IMR-90 (cell line): ENCODE measurements around the gene HRAS. TPM values are rescaled to one million over a fixed set of nuclear protein-coding genes. Genes with fewer than 3 reads are reported as not detected.

ENCODE experiments used
- ATAC-seq: fragments of 200-7000 bp; cut with Tn5 transposase; 2 replicates; pipeline ENCODE4 v1.9.1; 2020; ENCODE audit warnings: low read depth, mild to moderate bottlenecking, moderate library complexity
- BruUV-seq: library from RNA; stranded (reverse); fragments of 400-500 nt; replicated peaks from 2 replicates; lab custom pipeline; 2021; lab: Mats Ljungman, UMichigan
- CTCF ChIA-PET: fragments of 300-600 bp; formaldehyde crosslinking; extraction: SDS; loops from one replicate; lab custom pipeline; 2021; ENCODE audit warnings: antibody characterized with exemption; lab: Yijun Ruan, JAX
- POLR2A ChIA-PET: fragments of 300-600 bp; sonication (Branson Sonifier 250); formaldehyde crosslinking; loops from one replicate; lab custom pipeline; 2022; ENCODE audit warnings: antibody characterized with exemption; ENCODE audit not compliant: unreplicated experiment; lab: Charles Lee
- DNase-seq: peaks from one replicate; pipeline ENCODE4 v3.0.0; 2013
- H2AFZ ChIP-seq: replicated peaks from 2 replicates; pipeline ENCODE3; 2013; ENCODE audit warnings: low read length, mild to moderate bottlenecking; ENCODE audit not compliant: poor library complexity
- H2AK5ac ChIP-seq: 2 replicates; pipeline ENCODE4 v1.6.1; 2013; ENCODE audit warnings: low read depth, low read length, inconsistent platforms
- H2AK9ac ChIP-seq: replicated peaks from 2 replicates; pipeline ENCODE3; 2013; ENCODE audit warnings: mild to moderate bottlenecking, low read depth, low read length, moderate library complexity; ENCODE audit not compliant: poor library complexity
- H2BK120ac ChIP-seq: 2 replicates; pipeline ENCODE4 v1.6.1; 2013; ENCODE audit warnings: low read depth, low read length, inconsistent platforms
- H2BK15ac ChIP-seq: 3 replicates; pipeline ENCODE4 v1.6.1; 2013; ENCODE audit warnings: low read depth, low read length, inconsistent platforms
- H2BK20ac ChIP-seq: 2 replicates; pipeline ENCODE4 v1.6.1; 2013; ENCODE audit warnings: low read depth, mild to moderate bottlenecking, inconsistent platforms, low read length, moderate library complexity
- H2BK5ac ChIP-seq: 2 replicates; pipeline ENCODE4 v1.6.1; 2013; ENCODE audit warnings: mild to moderate bottlenecking, low read depth, low read length, inconsistent platforms; ENCODE audit not compliant: poor library complexity, severe bottlenecking
- H3K14ac ChIP-seq: replicated peaks from 2 replicates; pipeline ENCODE4 v1.6.1; 2013; ENCODE audit warnings: low read depth, low read length, inconsistent platforms
- H3K18ac ChIP-seq: 2 replicates; pipeline ENCODE4 v1.6.1; 2013; ENCODE audit warnings: low read depth, low read length, control low read depth
- H3K23ac ChIP-seq: 2 replicates; pipeline ENCODE4 v1.6.1; 2013; ENCODE audit warnings: low read depth, low read length, inconsistent platforms
- H3K27ac ChIP-seq: 2 replicates; pipeline ENCODE4 v1.5.1; 2013; ENCODE audit warnings: mild to moderate bottlenecking, control low read depth, low read length; ENCODE audit not compliant: insufficient read depth
- H3K27me3 ChIP-seq: 2 replicates; pipeline ENCODE4 v1.6.1; 2013; ENCODE audit warnings: low read length; ENCODE audit not compliant: control insufficient read depth, insufficient read depth
- H3K36me3 ChIP-seq: 2 replicates; pipeline ENCODE4 v1.6.1; 2013; ENCODE audit warnings: low read length, mixed read lengths; ENCODE audit not compliant: control insufficient read depth, insufficient read depth
- H3K4ac ChIP-seq: 2 replicates; pipeline ENCODE4 v1.6.1; 2013; ENCODE audit warnings: low read depth, low read length, inconsistent platforms
- H3K4me1 ChIP-seq: 2 replicates; pipeline ENCODE4 v1.6.1; 2013; ENCODE audit warnings: low read length, mixed read lengths; ENCODE audit not compliant: control insufficient read depth, insufficient read depth
- H3K4me2 ChIP-seq: 2 replicates; pipeline ENCODE4 v1.6.1; 2013; ENCODE audit warnings: low read depth, mild to moderate bottlenecking, control low read depth, low read length, moderate library complexity
- H3K4me3 ChIP-seq: 2 replicates; pipeline ENCODE4 v1.5.1; 2013; ENCODE audit warnings: low read depth, mild to moderate bottlenecking, control low read depth, low read length, moderate library complexity; ENCODE audit not compliant: insufficient read depth
- H3K56ac ChIP-seq: 2 replicates; pipeline ENCODE4 v1.6.1; 2013; ENCODE audit warnings: low read length, inconsistent platforms; ENCODE audit not compliant: insufficient read depth; ENCODE audit errors: extremely low read depth
- H3K79me1 ChIP-seq, 2 experiments: 2 replicates each; pipeline ENCODE4 v1.6.1; 2013; ENCODE audit warnings: low read length in 2 of 2, inconsistent platforms in 1 of 2, low read depth in 1 of 2
- H3K9ac ChIP-seq: 2 replicates; pipeline ENCODE4 v1.6.1; 2013; ENCODE audit warnings: low read depth, low read length, control low read depth
- H3K9me1 ChIP-seq: 2 replicates; pipeline ENCODE4 v1.6.1; 2013; ENCODE audit warnings: low read length, inconsistent platforms; ENCODE audit not compliant: insufficient read depth
- H3K9me3 ChIP-seq: 2 replicates; pipeline ENCODE4 v1.6.1; 2013; ENCODE audit warnings: low read length; ENCODE audit not compliant: control insufficient read depth, insufficient read depth
- H4K20me1 ChIP-seq: 2 replicates; pipeline ENCODE4 v1.6.1; 2013; ENCODE audit warnings: low read length, inconsistent platforms; ENCODE audit not compliant: insufficient read depth
- H4K5ac ChIP-seq: 2 replicates; pipeline ENCODE4 v1.6.1; 2013; ENCODE audit warnings: mild to moderate bottlenecking, low read depth, low read length, control low read depth
- H4K8ac ChIP-seq, 2 experiments: 2 replicates each; pipeline ENCODE4 v1.6.1; 2013; ENCODE audit warnings: low read depth in 2 of 2, low read length in 2 of 2, control low read depth in 1 of 2, inconsistent platforms in 1 of 2
- H4K91ac ChIP-seq: 2 replicates; pipeline ENCODE4 v1.6.1; 2013; ENCODE audit warnings: low read depth, low read length, inconsistent platforms; ENCODE audit not compliant: insufficient read depth
- BHLHE40 ChIP-seq: fragments of 150-350 bp; IDR thresholded peaks from 2 replicates; pipeline ENCODE4 v1.6.1; 2016; ENCODE audit warnings: mild to moderate bottlenecking, low read depth, low read length
- CEBPB ChIP-seq: IDR thresholded peaks from 2 replicates; pipeline ENCODE4 v1.6.1; 2012; ENCODE audit warnings: low read depth, low read length, improper control_type of control experiment
- CHD1 ChIP-seq: IDR thresholded peaks from 2 replicates; pipeline ENCODE4 v1.6.1; 2012; ENCODE audit warnings: low read depth, low read length, improper control_type of control experiment
- CTCF ChIP-seq: conservative IDR thresholded peaks from 2 replicates; pipeline ENCODE4 v1.5.1; 2012; ENCODE audit warnings: mild to moderate bottlenecking, low read depth, low read length, improper control_type of control experiment
- ELK1 ChIP-seq: fragments of 150-350 bp; IDR thresholded peaks from 2 replicates; pipeline ENCODE4 v1.6.1; 2016; ENCODE audit warnings: low read depth, mild to moderate bottlenecking, low read length, moderate library complexity, borderline replicate concordance
- FOS ChIP-seq: fragments of 150-350 bp; IDR thresholded peaks from 2 replicates; pipeline ENCODE4 v1.6.1; 2016; ENCODE audit warnings: low read depth, low read length
- MAFK ChIP-seq: IDR thresholded peaks from 2 replicates; pipeline ENCODE4 v1.6.1; 2012; ENCODE audit warnings: low read depth, low read length, improper control_type of control experiment
- MXI1 ChIP-seq: IDR thresholded peaks from 2 replicates; pipeline ENCODE4 v1.6.1; 2012; ENCODE audit warnings: low read depth, mild to moderate bottlenecking, low read length, moderate library complexity, borderline replicate concordance
- NFE2L2 ChIP-seq: fragments of 150-350 bp; IDR thresholded peaks from 2 replicates; pipeline ENCODE4 v1.6.1; 2016; ENCODE audit warnings: low read depth, mild to moderate bottlenecking, low read length
- RAD21 ChIP-seq: IDR thresholded peaks from 2 replicates; pipeline ENCODE4 v1.6.1; 2012; ENCODE audit warnings: low read length, improper control_type of control experiment
- RCOR1 ChIP-seq: IDR thresholded peaks from 2 replicates; pipeline ENCODE4 v1.6.1; 2012; ENCODE audit warnings: mild to moderate bottlenecking, low read length, improper control_type of control experiment; ENCODE audit not compliant: insufficient replicate concordance
- SMC3 ChIP-seq: fragments of 150-350 bp; IDR thresholded peaks from 2 replicates; pipeline ENCODE4 v1.6.1; 2016; ENCODE audit warnings: low read depth, mild to moderate bottlenecking, antibody characterized with exemption, low read length, moderate library complexity
- USF2 ChIP-seq: fragments of 150-350 bp; IDR thresholded peaks from 2 replicates; pipeline ENCODE4 v1.6.1; 2017; ENCODE audit warnings: mild to moderate bottlenecking, antibody characterized with exemption, low read length, low read depth
- WGBS, 2 experiments: methylation state at CpG; one replicate each; pipeline versions ENCODE4 v1.1.5 to v1.1.7; 2013; ENCODE audit warnings: missing lambda C conversion rate in 2 of 2; ENCODE audit not compliant: insufficient read length in 1 of 2; ENCODE audit errors: extremely low coverage in 2 of 2; 5-methylcytosine and 5-hydroxymethylcytosine counted together
- dilution Hi-C: fragments of 300-500 bp; cut with HindIII; formaldehyde crosslinking; loops from one replicate; pipeline ENCODE4 v1.14.3; 2018; ENCODE audit warnings: low sequenced_read_pairs; ENCODE audit not compliant: unreplicated experiment
- in situ Hi-C: fragments of 300-500 bp; cut with MboI; formaldehyde crosslinking; loops from 3 replicates; pipeline ENCODE4 v1.14.3; 2019; ENCODE audit warnings: low sequenced_read_pairs, inconsistent platforms, mixed read lengths
- intact Hi-C: fragments of 100-400 bp; cut with micrococcal nuclease; formaldehyde crosslinking; loops from 2 replicates; pipeline ENCODE4 v1.10.0; 2022
- polyA plus RNA-seq, 3 experiments: library from polyadenylated mRNA; depleted of rRNA; stranded (reverse); fragments of >200 nt; gene quantifications; 2 replicates each; pipeline ENCODE4 v1.2.3, GENCODE V29; 2012; ENCODE audit warnings: low replicate concordance in 1 of 3
- total RNA-seq: library from RNA; depleted of rRNA; stranded (reverse); fragments of >200 nt; gene quantifications from 2 replicates; pipeline ENCODE4 v1.2.3, GENCODE V29; 2012

HRAS gene
- total and polyA plus RNA-seq, 2 of the 4 experiments (the other 2 are of a cell fraction): 108 to 123 TPM

GRCh38 chr11:487571-488021 lies 47.8 kb downstream of the HRAS start:
- BruUV-seq: no TSS peak
- Histone ChIP-seq H3K4me2 (no peak overlapping the region), H4K20me1 (peaks cover 4% of the 10 kb centered on the region; the same call in 1 of the 2 replicates), H3K27me3 (no peaks in the 10 kb centered on the region), H4K91ac (no peak overlapping the region), H2BK5ac (no peak overlapping the region), H3K9me3 (no peaks in the 10 kb centered on the region), H2BK15ac (no peak overlapping the region), H3K27ac (no peak overlapping the region), H3K56ac (no peak overlapping the region), H3K18ac (no peak overlapping the region), H3K4me3 (no peak overlapping the region), H3K36me3 (peaks cover 18% of the 10 kb centered on the region), H3K9ac (no peak overlapping the region), H2BK20ac (no peak overlapping the region), H2BK120ac (no peak overlapping the region), H2AFZ (no peak overlapping the region), H3K9me1 (no peaks in the 10 kb centered on the region), H3K4me1 (no peaks in the 10 kb centered on the region), H3K79me1 (peaks cover 12 to 27% of the 10 kb centered on the region in 2 experiments; a peak in 3 of 4 replicates), H2AK5ac (no peak overlapping the region), H3K14ac (no peak overlapping the region), H2AK9ac (no peak overlapping the region), H3K4ac (no peak overlapping the region), H4K8ac (no peak overlapping the region), H4K5ac (no peak overlapping the region), H3K23ac (no peak overlapping the region)
- DNase-seq (no peak), ATAC-seq (no peak)
- in situ Hi-C loops (no loop called here), intact Hi-C loops (no loop called here), dilution Hi-C loops (no loop called here)
- ChIA-PET POLR2A (no interaction called here), CTCF (no interaction called here)
- 95% methylated on average over 13 of the region's 22 CpGs; no CpG with 5 or more reads in 1 of the 2 experiments for WGBS, 2 experiments
- no peak for TF ChIP-seq USF2
- no peak for TF ChIP-seq CEBPB
- TF ChIP-seq NFE2L2: no peak
- TF ChIP-seq RAD21: no peak
- no peak for TF ChIP-seq MAFK
- no peak for TF ChIP-seq BHLHE40
- TF ChIP-seq CTCF: no peak
- TF ChIP-seq SMC3: no peak
- TF ChIP-seq RCOR1: no peak
- no peak for TF ChIP-seq ELK1
- TF ChIP-seq CHD1: no peak
- no peak for TF ChIP-seq FOS
- TF ChIP-seq MXI1: no peak
